ENCODE measurements around the gene ANKRD55. TPM values are rescaled to one million over a fixed set of nuclear protein-coding genes. Genes with fewer than 3 reads are reported as not detected.

The ANKRD55 gene
- total RNA-seq, 1 experiment from 2014 or later: not detected

DNA sequence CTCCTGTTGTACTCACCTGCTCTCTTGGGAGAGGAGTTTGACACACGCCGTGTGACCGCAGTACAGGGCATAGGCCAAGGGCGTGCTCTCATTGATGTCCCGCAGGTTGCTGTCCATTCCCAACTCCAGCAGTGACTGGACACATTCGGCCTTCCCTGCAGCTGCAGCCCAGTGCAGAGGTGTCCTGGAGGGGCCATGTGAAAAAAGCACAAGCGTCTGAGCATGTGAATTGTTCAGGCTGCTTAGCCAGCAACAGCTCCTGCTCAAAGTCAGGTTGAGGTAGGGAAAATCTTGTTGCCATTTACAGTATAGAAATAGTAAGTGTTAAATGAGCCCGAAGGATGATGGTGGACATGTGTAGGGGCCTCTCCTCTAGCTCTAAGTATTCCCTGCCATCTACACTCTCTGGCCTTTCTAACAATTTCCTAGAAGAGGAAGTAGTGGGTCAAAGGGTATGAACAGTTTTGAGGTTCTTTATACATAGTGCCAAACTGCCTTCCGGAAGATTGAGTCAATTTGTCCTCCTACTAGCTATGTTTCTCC, 116.5 kb downstream of the ANKRD55 start:
- CTCF ChIA-PET: no interaction called here
- Histone ChIP-seq H3F3A (ENCODE audit: low read length, unreplicated experiment) (no peaks in the 10 kb centered on the region), H3K4me1 (ENCODE audit: insufficient read depth, low read length) (no peaks in the 10 kb centered on the region), H4K20me1 (ENCODE audit: low read length) (no peaks in the 10 kb centered on the region), H3K4me3 (ENCODE audit: low read length) (no peak overlapping the region), H3K9me3 (ENCODE audit: low read length) (no peaks in the 10 kb centered on the region), H3K36me3 (ENCODE audit: low read depth, low read length) (no peaks in the 10 kb centered on the region), H3K27me3 (ENCODE audit: low read length) (no peaks in the 10 kb centered on the region), H3K9ac (ENCODE audit: low read length) (no peak overlapping the region), H3K79me2 (ENCODE audit: low read length) (no peaks in the 10 kb centered on the region), H3K27ac (ENCODE audit: low read length) (no peak overlapping the region), H3K4me2 (ENCODE audit: low read length) (no peak overlapping the region), H2AFZ (ENCODE audit: low read length) (no peak overlapping the region), H3K9me2 (replicated peaks; ENCODE audit: low read length) (no peaks in the 10 kb centered on the region)
- no TSS peak for BruUV-seq (replicated peaks)
- POLR2A ChIA-PET (ENCODE audit: unreplicated experiment): no interaction called here
- TF ChIP-seq EZH2 (IDR thresholded peaks at IDR 0.05; ENCODE audit: low read length, unreplicated experiment) (no peak), EZH2phosphoT487 (IDR thresholded peaks at IDR 0.05; ENCODE audit: borderline replicate concordance, low read length) (no peak)
- TF ChIP-seq, protein P1, sequence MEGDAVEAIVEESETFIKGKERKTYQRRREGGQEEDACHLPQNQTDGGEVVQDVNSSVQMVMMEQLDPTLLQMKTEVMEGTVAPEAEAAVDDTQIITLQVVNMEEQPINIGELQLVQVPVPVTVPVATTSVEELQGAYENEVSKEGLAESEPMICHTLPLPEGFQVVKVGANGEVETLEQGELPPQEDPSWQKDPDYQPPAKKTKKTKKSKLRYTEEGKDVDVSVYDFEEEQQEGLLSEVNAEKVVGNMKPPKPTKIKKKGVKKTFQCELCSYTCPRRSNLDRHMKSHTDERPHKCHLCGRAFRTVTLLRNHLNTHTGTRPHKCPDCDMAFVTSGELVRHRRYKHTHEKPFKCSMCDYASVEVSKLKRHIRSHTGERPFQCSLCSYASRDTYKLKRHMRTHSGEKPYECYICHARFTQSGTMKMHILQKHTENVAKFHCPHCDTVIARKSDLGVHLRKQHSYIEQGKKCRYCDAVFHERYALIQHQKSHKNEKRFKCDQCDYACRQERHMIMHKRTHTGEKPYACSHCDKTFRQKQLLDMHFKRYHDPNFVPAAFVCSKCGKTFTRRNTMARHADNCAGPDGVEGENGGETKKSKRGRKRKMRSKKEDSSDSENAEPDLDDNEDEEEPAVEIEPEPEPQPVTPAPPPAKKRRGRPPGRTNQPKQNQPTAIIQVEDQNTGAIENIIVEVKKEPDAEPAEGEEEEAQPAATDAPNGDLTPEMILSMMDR (conservative IDR thresholded peaks at IDR 0.05; ENCODE audit: low read depth, low read length): no peak
- intact Hi-C loops (cut with micrococcal nuclease): no loop called here
- DNase-seq: no peak
- ATAC-seq: no peak

DNA sequence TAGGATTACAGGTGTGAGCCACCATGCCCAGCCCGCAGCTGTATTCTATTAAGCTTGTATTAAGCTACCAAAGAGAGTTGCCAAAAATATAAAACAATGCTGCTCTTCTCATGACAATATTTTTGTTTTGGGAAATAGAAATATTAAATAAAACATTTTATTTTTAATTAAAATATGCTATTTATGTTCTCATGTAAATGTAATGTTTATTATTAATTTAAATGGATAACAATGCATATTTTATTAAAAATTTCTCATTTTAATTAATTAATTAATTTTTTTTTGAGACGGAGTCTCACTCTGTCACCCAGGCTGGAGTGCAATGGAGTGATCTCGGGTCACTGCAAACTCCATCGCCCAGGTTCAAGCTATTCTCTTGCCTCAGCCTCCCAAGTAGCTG, 117.5 kb downstream of the ANKRD55 start:
- Histone ChIP-seq H3K9ac (ENCODE audit: low read length) (no peak overlapping the region), H3K27ac (ENCODE audit: low read length) (no peak overlapping the region), H3K79me2 (ENCODE audit: low read length) (no peaks in the 10 kb centered on the region), H3K4me1 (ENCODE audit: insufficient read depth, low read length) (no peaks in the 10 kb centered on the region), H3K4me2 (ENCODE audit: low read length) (no peak overlapping the region), H2AFZ (ENCODE audit: low read length) (no peak overlapping the region), H3K36me3 (ENCODE audit: low read depth, low read length) (no peaks in the 10 kb centered on the region), H3K9me2 (replicated peaks; ENCODE audit: low read length) (no peaks in the 10 kb centered on the region), H3K4me3 (ENCODE audit: low read length) (no peak overlapping the region), H3F3A (ENCODE audit: low read length, unreplicated experiment) (no peaks in the 10 kb centered on the region), H3K9me3 (ENCODE audit: low read length) (no peaks in the 10 kb centered on the region), H4K20me1 (ENCODE audit: low read length) (no peaks in the 10 kb centered on the region), H3K27me3 (ENCODE audit: low read length) (no peaks in the 10 kb centered on the region)
- ATAC-seq (no peak), DNase-seq (no peak)
- ChIA-PET CTCF (interaction anchor here (0.5 kb wide), 1 partner anchor 179 kb away, joined by 7 read pairs; no protein-coding TSS in a partner anchor), POLR2A (ENCODE audit: unreplicated experiment) (no interaction called here)
- TF ChIP-seq, protein P1 (conservative IDR thresholded peaks at IDR 0.05; ENCODE audit: low read depth, low read length): no peak
- TF ChIP-seq EZH2 (IDR thresholded peaks at IDR 0.05; ENCODE audit: low read length, unreplicated experiment): no peak
- TF ChIP-seq EZH2phosphoT487 (IDR thresholded peaks at IDR 0.05; ENCODE audit: borderline replicate concordance, low read length): no peak
- no TSS peak for BruUV-seq (replicated peaks)
- intact Hi-C loops (cut with micrococcal nuclease): no loop called here

DNA sequence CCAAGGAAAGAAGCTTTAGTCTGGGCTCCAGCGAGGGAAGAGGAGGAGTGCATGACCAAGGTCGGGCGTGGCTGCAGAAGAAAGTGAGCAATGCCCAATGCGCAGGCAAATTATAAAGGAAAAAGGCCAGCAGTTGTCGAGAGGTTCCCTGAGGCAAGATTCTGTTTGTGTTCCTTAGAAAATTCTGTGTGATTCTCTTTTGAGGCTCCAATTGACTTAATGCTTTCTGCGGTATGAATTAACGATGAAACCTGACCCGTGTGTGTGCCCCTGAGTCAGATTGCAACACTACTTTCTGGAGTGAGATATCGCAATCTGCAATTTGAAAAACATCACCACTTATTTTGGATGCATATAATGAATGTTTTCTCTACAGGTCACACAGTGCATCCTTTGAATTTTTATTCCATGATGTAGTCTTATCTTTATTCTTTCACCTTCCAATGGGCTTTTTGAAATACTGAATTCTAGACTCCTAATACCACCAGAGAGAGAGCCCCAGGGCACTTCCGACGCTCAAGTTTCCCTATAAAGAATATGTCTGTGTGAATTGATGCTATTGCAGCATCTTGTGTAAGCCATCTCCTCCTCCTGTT, 120.5 kb downstream of the ANKRD55 start:
- Histone ChIP-seq H3K36me3 (ENCODE audit: low read depth, low read length) (no peaks in the 10 kb centered on the region), H3K9me3 (ENCODE audit: low read length) (no peaks in the 10 kb centered on the region), H3K4me3 (ENCODE audit: low read length) (no peak overlapping the region), H3K27me3 (ENCODE audit: low read length) (no peaks in the 10 kb centered on the region), H4K20me1 (ENCODE audit: low read length) (no peaks in the 10 kb centered on the region), H2AFZ (ENCODE audit: low read length) (no peak overlapping the region), H3K27ac (ENCODE audit: low read length) (no peak overlapping the region), H3K79me2 (ENCODE audit: low read length) (no peaks in the 10 kb centered on the region), H3K4me2 (ENCODE audit: low read length) (no peak overlapping the region), H3K9ac (ENCODE audit: low read length) (no peak overlapping the region), H3K4me1 (ENCODE audit: insufficient read depth, low read length) (no peaks in the 10 kb centered on the region), H3K9me2 (replicated peaks; ENCODE audit: low read length) (no peaks in the 10 kb centered on the region), H3F3A (ENCODE audit: low read length, unreplicated experiment) (no peaks in the 10 kb centered on the region)
- DNase-seq: peak; percentile 14
- CTCF ChIA-PET: no interaction called here
- intact Hi-C loops (cut with micrococcal nuclease): no loop called here
- no peak for ATAC-seq
- TF ChIP-seq EZH2phosphoT487 (IDR thresholded peaks at IDR 0.05; ENCODE audit: borderline replicate concordance, low read length): no peak
- TF ChIP-seq EZH2 (IDR thresholded peaks at IDR 0.05; ENCODE audit: low read length, unreplicated experiment): no peak
- TF ChIP-seq, protein P1 (conservative IDR thresholded peaks at IDR 0.05; ENCODE audit: low read depth, low read length): no peak
- POLR2A ChIA-PET (ENCODE audit: unreplicated experiment): interaction anchor here (0.6 kb wide), 1 partner anchor 111 kb away, joined by 18 read pairs; no protein-coding TSS in a partner anchor
- no TSS peak for BruUV-seq (replicated peaks)
